Loucy (cell line): Measurements from ENCODE around the gene FOXO3.

Experiments
- H2AFZ ChIP-seq: fragments of 200-600 bp; sonication (generic); 2 replicates; pipeline ENCODE4 v1.6.0; 2016; ENCODE audit warnings: antibody characterized with exemption, mild to moderate bottlenecking, low read length, moderate library complexity
- H3F3A ChIP-seq: fragments of 200-600 bp; 2 replicates; pipeline ENCODE4 v1.6.0; 2016; ENCODE audit warnings: antibody characterized with exemption, low read depth, mild to moderate bottlenecking
- H3K27me3 ChIP-seq: fragments of 200-600 bp; sonication (generic); 2 replicates; pipeline ENCODE4 v1.6.1; 2014; ENCODE audit warnings: low read length, mild to moderate bottlenecking; ENCODE audit not compliant: insufficient read depth, poor library complexity, severe bottlenecking
- H3K36me3 ChIP-seq: fragments of 200-600 bp; sonication (generic); 2 replicates; pipeline ENCODE4 v1.6.1; 2016; ENCODE audit warnings: low read length; ENCODE audit not compliant: insufficient read depth
- H3K4me1 ChIP-seq: fragments of 200-600 bp; sonication (generic); 2 replicates; pipeline ENCODE4 v1.5.1; 2014; ENCODE audit warnings: low read length, mild to moderate bottlenecking; ENCODE audit not compliant: insufficient read depth, poor library complexity, severe bottlenecking
- H3K4me2 ChIP-seq: fragments of 200-600 bp; sonication (generic); 2 replicates; pipeline ENCODE4 v1.6.0; 2014; ENCODE audit warnings: antibody characterized with exemption, low read length, low read depth, mild to moderate bottlenecking; ENCODE audit not compliant: poor library complexity, severe bottlenecking
- H3K4me3 ChIP-seq: fragments of 200-600 bp; sonication (generic); 2 replicates; pipeline ENCODE4 v1.5.1; 2014; ENCODE audit warnings: low read length, mild to moderate bottlenecking, mixed read lengths; ENCODE audit not compliant: poor library complexity, severe bottlenecking
- H3K79me2 ChIP-seq: fragments of 200-600 bp; sonication (generic); 2 replicates; pipeline ENCODE4 v1.6.1; 2014; ENCODE audit warnings: low read length; ENCODE audit not compliant: insufficient read depth
- H3K9ac ChIP-seq: fragments of 200-600 bp; sonication (generic); 2 replicates; pipeline ENCODE4 v1.6.0; 2014; ENCODE audit warnings: mild to moderate bottlenecking, low read depth, low read length, moderate library complexity; ENCODE audit not compliant: poor library complexity, severe bottlenecking
- H3K9me2 ChIP-seq: fragments of 200-600 bp; sonication (generic); replicated peaks from 2 replicates; pipeline ENCODE4 v1.6.1; 2016; ENCODE audit warnings: low read depth, low read length, mixed read lengths
- H3K9me3 ChIP-seq: fragments of 200-600 bp; sonication (generic); 2 replicates; pipeline ENCODE4 v1.6.1; 2014; ENCODE audit warnings: mild to moderate bottlenecking, antibody characterized with exemption, low read length, low read depth; ENCODE audit not compliant: insufficient read depth
- H4K20me1 ChIP-seq: fragments of 200-600 bp; sonication (generic); 2 replicates; pipeline ENCODE4 v1.6.0; 2014; ENCODE audit warnings: antibody characterized with exemption, low read length, mild to moderate bottlenecking; ENCODE audit not compliant: insufficient read depth, poor library complexity, severe bottlenecking
- CTCF ChIP-seq: fragments of 200-600 bp; sonication (generic); conservative IDR thresholded peaks from 2 replicates; pipeline ENCODE4 v1.5.1; 2014; ENCODE audit warnings: mild to moderate bottlenecking, antibody characterized with exemption, low read length
- EZH2phosphoT487 ChIP-seq: fragments of 200-600 bp; IDR thresholded peaks from 2 replicates; pipeline ENCODE4 v1.6.1; 2018; ENCODE audit warnings: antibody characterized with exemption, mild to moderate bottlenecking, moderate library complexity, borderline replicate concordance

The FOXO3 gene

GRCh38 chr6:108564178-108564577 lies 3.5 kb downstream of the FOXO3 start:
- H3K4me1 ChIP-seq: peaks cover 53% of the 10 kb centered on the region
- TF ChIP-seq EZH2phosphoT487 (no peak), CTCF (no peak)
- no peaks in the 10 kb centered on the region for H3K27me3 ChIP-seq
- no peaks in the 10 kb centered on the region for H3K9me2 ChIP-seq
- peaks cover 70% of the 10 kb centered on the region for H4K20me1 ChIP-seq
- no peaks in the 10 kb centered on the region for H3K9me3 ChIP-seq
- H3K36me3 ChIP-seq: peaks cover 12% of the 10 kb centered on the region; the same call in 1 of the 2 replicates
- H3K4me3 ChIP-seq: peak overlapping the region; percentile 68
- H3F3A ChIP-seq: peaks cover 5% of the 10 kb centered on the region; the same call in 1 of the 2 replicates
- no peak overlapping the region for H3K9ac ChIP-seq
- H2AFZ ChIP-seq: no peak overlapping the region
- peaks cover 85% of the 10 kb centered on the region for H3K79me2 ChIP-seq
- peak overlapping the region; percentile 75 for H3K4me2 ChIP-seq

GRCh38 chr6:108565091-108565766 lies 4.5 kb downstream of the FOXO3 start:
- Histone ChIP-seq H3K4me2 (peak overlapping the region; percentile 75), H3K36me3 (peaks cover 20% of the 10 kb centered on the region; the same call in 1 of the 2 replicates)

GRCh38 chr6:108565893-108566292 lies 5.2 kb downstream of the FOXO3 start:
- H2AFZ ChIP-seq: no peak overlapping the region
- H3K4me1 ChIP-seq: peaks cover 56% of the 10 kb centered on the region
- H3K4me2 ChIP-seq: peak overlapping the region; percentile 75
- H4K20me1 ChIP-seq: peaks cover 62% of the 10 kb centered on the region
- H3K9me3 ChIP-seq: no peaks in the 10 kb centered on the region
- peaks cover 87% of the 10 kb centered on the region for H3K79me2 ChIP-seq
- no peaks in the 10 kb centered on the region for H3K27me3 ChIP-seq
- TF ChIP-seq EZH2phosphoT487 (no peak), CTCF (peak; percentile 23)
- peak overlapping the region; percentile 2 for H3K9ac ChIP-seq
- no peaks in the 10 kb centered on the region for H3K9me2 ChIP-seq
- H3K4me3 ChIP-seq: peak overlapping the region; percentile 68
- H3K36me3 ChIP-seq: peaks cover 27% of the 10 kb centered on the region; the same call in 1 of the 2 replicates
- peaks cover 5% of the 10 kb centered on the region; the same call in 1 of the 2 replicates for H3F3A ChIP-seq

More at GRCh38 chr6:108565091-108565766, 4.5 kb downstream of the FOXO3 start:
- Histone ChIP-seq H2AFZ (no peak overlapping the region), H3F3A (peaks cover 5% of the 10 kb centered on the region; the same call in 1 of the 2 replicates), H4K20me1 (peaks cover 67% of the 10 kb centered on the region), H3K27me3 (no peaks in the 10 kb centered on the region), H3K9me3 (no peaks in the 10 kb centered on the region), H3K79me2 (peaks cover 87% of the 10 kb centered on the region), H3K4me3 (peak overlapping the region; percentile 68), H3K4me1 (peaks cover 53% of the 10 kb centered on the region), H3K9ac (peak overlapping the region; percentile 2), H3K9me2 (no peaks in the 10 kb centered on the region)
- TF ChIP-seq CTCF (no peak), EZH2phosphoT487 (no peak)
